ENCODE results near the gene ATP8A2. TPM values are rescaled to one million over a fixed set of nuclear protein-coding genes. Genes with fewer than 3 reads are reported as not detected.

Gene ATP8A2
- total RNA-seq, 1 donor from 2014 or later: 1.3 TPM

GRCh38 chr13:25939961-25940687 lies 568.4 kb downstream of the ATP8A2 start:
- H3K4me3 Mint-ChIP-seq (ENCODE audit: unreplicated experiment): no peak overlapping the region
- peaks cover 18% of the 10 kb centered on the region for H3K27me3 Mint-ChIP-seq (ENCODE audit: low read depth, unreplicated experiment)

DNA sequence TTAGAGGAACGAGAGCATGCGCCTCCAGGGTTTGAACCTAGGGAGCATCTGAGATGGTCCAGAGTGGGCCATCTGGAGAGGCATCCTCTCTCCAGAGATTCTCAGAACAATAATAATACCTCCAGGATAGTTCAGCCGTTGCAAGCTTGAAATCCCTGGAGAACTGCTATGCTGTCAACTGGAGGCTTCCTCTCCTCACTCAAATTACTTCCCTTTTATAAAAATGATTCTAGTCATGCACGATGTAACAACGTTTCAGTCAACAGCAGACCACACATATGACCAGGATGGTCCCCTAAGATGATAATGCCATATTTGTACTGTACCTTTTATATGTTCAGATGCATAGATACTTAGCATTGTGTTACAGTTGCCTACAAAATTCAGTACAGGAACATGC lies 571.3 kb downstream of the ATP8A2 start:
- no peaks in the 10 kb centered on the region for H3K27me3 ChIP-seq (ENCODE audit: insufficient read depth, low read length)
- TF ChIP-seq EZH2 (IDR thresholded peaks at IDR 0.05; ENCODE audit: insufficient read depth, low read length): no peak
- no peak overlapping the region for H2AFZ ChIP-seq (ENCODE audit: low read depth, low read length)
- H3K9me3 Mint-ChIP-seq (ENCODE audit: unreplicated experiment): peaks cover 8% of the 10 kb centered on the region
- no peak overlapping the region for H3K9ac ChIP-seq (ENCODE audit: low read length)
- H3K36me3 Mint-ChIP-seq (ENCODE audit: low read depth, unreplicated experiment): no peaks in the 10 kb centered on the region
- no peak overlapping the region for H3K4me3 Mint-ChIP-seq (ENCODE audit: unreplicated experiment)
- no peaks in the 10 kb centered on the region for H3K79me2 ChIP-seq (ENCODE audit: insufficient read depth, low read length)
- no peaks in the 10 kb centered on the region for H3K36me3 ChIP-seq (ENCODE audit: insufficient read depth, low read length)
- no peak overlapping the region for H3K4me2 ChIP-seq (ENCODE audit: low read length)
- no peak overlapping the region for H3K27ac ChIP-seq (ENCODE audit: low read depth, low read length)
- FAIRE-seq (no peak), DNase-seq (ENCODE audit: low read depth) (no peak)
- peaks cover 16% of the 10 kb centered on the region for H3K4me1 Mint-ChIP-seq (ENCODE audit: low read depth, unreplicated experiment)
- H3K27ac Mint-ChIP-seq (ENCODE audit: unreplicated experiment): no peak overlapping the region
- H3K4me3 ChIP-seq (ENCODE audit: insufficient read depth, low read depth, low read length): no peak overlapping the region
- no peaks in the 10 kb centered on the region for H3K9me3 ChIP-seq (ENCODE audit: insufficient read depth, low read depth, low read length)
- no peaks in the 10 kb centered on the region for H4K20me1 ChIP-seq (ENCODE audit: insufficient read depth, low read length)
- H3K4me1 ChIP-seq (ENCODE audit: insufficient read depth, low read length): peaks cover 22% of the 10 kb centered on the region
- peaks cover 29% of the 10 kb centered on the region for H3K27me3 Mint-ChIP-seq (ENCODE audit: low read depth, unreplicated experiment)

More at GRCh38 chr13:25939961-25940687, 568.4 kb downstream of the ATP8A2 start:
- TF ChIP-seq, protein P1, sequence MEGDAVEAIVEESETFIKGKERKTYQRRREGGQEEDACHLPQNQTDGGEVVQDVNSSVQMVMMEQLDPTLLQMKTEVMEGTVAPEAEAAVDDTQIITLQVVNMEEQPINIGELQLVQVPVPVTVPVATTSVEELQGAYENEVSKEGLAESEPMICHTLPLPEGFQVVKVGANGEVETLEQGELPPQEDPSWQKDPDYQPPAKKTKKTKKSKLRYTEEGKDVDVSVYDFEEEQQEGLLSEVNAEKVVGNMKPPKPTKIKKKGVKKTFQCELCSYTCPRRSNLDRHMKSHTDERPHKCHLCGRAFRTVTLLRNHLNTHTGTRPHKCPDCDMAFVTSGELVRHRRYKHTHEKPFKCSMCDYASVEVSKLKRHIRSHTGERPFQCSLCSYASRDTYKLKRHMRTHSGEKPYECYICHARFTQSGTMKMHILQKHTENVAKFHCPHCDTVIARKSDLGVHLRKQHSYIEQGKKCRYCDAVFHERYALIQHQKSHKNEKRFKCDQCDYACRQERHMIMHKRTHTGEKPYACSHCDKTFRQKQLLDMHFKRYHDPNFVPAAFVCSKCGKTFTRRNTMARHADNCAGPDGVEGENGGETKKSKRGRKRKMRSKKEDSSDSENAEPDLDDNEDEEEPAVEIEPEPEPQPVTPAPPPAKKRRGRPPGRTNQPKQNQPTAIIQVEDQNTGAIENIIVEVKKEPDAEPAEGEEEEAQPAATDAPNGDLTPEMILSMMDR (IDR thresholded peaks at IDR 0.05; ENCODE audit: insufficient read depth, low read depth, low read length): no peak
- no peak for TF ChIP-seq EZH2 (IDR thresholded peaks at IDR 0.05; ENCODE audit: insufficient read depth, low read length)
- Histone ChIP-seq H3K27me3 (ENCODE audit: insufficient read depth, low read length) (no peaks in the 10 kb centered on the region), H3K4me1 (ENCODE audit: insufficient read depth, low read length) (peaks cover 9% of the 10 kb centered on the region), H3K9ac (ENCODE audit: low read length) (no peak overlapping the region), H3K4me3 (ENCODE audit: insufficient read depth, low read depth, low read length) (no peak overlapping the region), H3K9me3 (ENCODE audit: insufficient read depth, low read depth, low read length) (no peaks in the 10 kb centered on the region), H2AFZ (ENCODE audit: low read depth, low read length) (no peak overlapping the region), H4K20me1 (ENCODE audit: insufficient read depth, low read length) (no peaks in the 10 kb centered on the region), H3K4me2 (ENCODE audit: low read length) (peak overlapping the region; percentile 5), H3K36me3 (ENCODE audit: insufficient read depth, low read length) (no peaks in the 10 kb centered on the region), H3K27ac (ENCODE audit: low read depth, low read length) (no peak overlapping the region), H3K79me2 (ENCODE audit: insufficient read depth, low read length) (no peaks in the 10 kb centered on the region)
- Mint-ChIP-seq H3K27ac (ENCODE audit: unreplicated experiment) (no peak overlapping the region), H3K4me1 (ENCODE audit: low read depth, unreplicated experiment) (peaks cover 11% of the 10 kb centered on the region), H3K36me3 (ENCODE audit: low read depth, unreplicated experiment) (no peaks in the 10 kb centered on the region), H3K9me3 (ENCODE audit: unreplicated experiment) (peaks cover 8% of the 10 kb centered on the region)
- DNase-seq (ENCODE audit: low read depth): no peak
- FAIRE-seq: no peak

DNA sequence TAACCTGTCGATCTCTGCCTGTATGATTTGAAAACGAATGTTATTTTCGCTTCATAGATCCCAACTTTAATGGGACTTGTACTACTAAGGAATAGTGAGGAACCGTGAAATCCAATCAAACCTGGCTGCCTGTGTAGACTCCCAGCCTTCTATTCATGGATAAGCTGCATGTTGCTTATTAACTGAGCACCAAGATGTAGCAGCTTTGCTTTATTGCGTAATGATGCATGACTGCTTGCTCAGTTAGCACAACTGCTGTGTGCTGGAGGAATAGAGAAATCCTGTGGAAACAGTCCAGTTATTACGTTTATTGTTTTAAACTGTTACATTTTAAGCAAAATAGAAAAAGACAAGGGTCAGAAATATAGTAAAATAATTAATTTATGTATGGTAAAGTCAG lies 571.9 kb downstream of the ATP8A2 start:
- no peaks in the 10 kb centered on the region for H3K27me3 ChIP-seq (ENCODE audit: insufficient read depth, low read length)
- no peaks in the 10 kb centered on the region for H4K20me1 ChIP-seq (ENCODE audit: insufficient read depth, low read length)
- H3K4me3 ChIP-seq (ENCODE audit: insufficient read depth, low read depth, low read length): no peak overlapping the region
- no peaks in the 10 kb centered on the region for H3K36me3 Mint-ChIP-seq (ENCODE audit: low read depth, unreplicated experiment)
- no peak for DNase-seq (ENCODE audit: low read depth)
- H3K4me2 ChIP-seq (ENCODE audit: low read length): no peak overlapping the region
- no peak overlapping the region for H3K27ac ChIP-seq (ENCODE audit: low read depth, low read length)
- H3K36me3 ChIP-seq (ENCODE audit: insufficient read depth, low read length): no peaks in the 10 kb centered on the region
- H2AFZ ChIP-seq (ENCODE audit: low read depth, low read length): no peak overlapping the region
- no peak overlapping the region for H3K9ac ChIP-seq (ENCODE audit: low read length)
- peaks cover 8% of the 10 kb centered on the region for H3K9me3 Mint-ChIP-seq (ENCODE audit: unreplicated experiment)
- H3K4me1 ChIP-seq (ENCODE audit: insufficient read depth, low read length): peaks cover 22% of the 10 kb centered on the region
- H3K4me3 Mint-ChIP-seq (ENCODE audit: unreplicated experiment): no peak overlapping the region
- no peaks in the 10 kb centered on the region for H3K79me2 ChIP-seq (ENCODE audit: insufficient read depth, low read length)
- no peak overlapping the region for H3K27ac Mint-ChIP-seq (ENCODE audit: unreplicated experiment)
- FAIRE-seq: no peak
- peaks cover 16% of the 10 kb centered on the region for H3K4me1 Mint-ChIP-seq (ENCODE audit: low read depth, unreplicated experiment)
- no peaks in the 10 kb centered on the region for H3K9me3 ChIP-seq (ENCODE audit: insufficient read depth, low read depth, low read length)
- TF ChIP-seq, protein P1 (IDR thresholded peaks at IDR 0.05; ENCODE audit: insufficient read depth, low read depth, low read length): no peak
- TF ChIP-seq EZH2 (IDR thresholded peaks at IDR 0.05; ENCODE audit: insufficient read depth, low read length): no peak
- H3K27me3 Mint-ChIP-seq (ENCODE audit: low read depth, unreplicated experiment): peaks cover 29% of the 10 kb centered on the region

Measured in astrocyte (in vitro differentiated cells and primary cell).